MCF 10A (cell line): Measurements from ENCODE around the gene OR9Q1. TPM values are rescaled to one million over a fixed set of nuclear protein-coding genes. Genes with fewer than 3 reads are reported as not detected.

Experiments used
- Bru-seq: library from RNA; stranded (reverse); fragments of 400-500 nt; gene quantifications from one replicate; lab custom pipeline; 2021; lab: Mats Ljungman, UMichigan
- BruChase-seq, 2 experiments: library from RNA; stranded (reverse); fragments of 400-500 nt; gene quantifications; one replicate each; lab custom pipeline; 2021; lab: Mats Ljungman, UMichigan
- BruUV-seq: library from RNA; stranded (reverse); fragments of 400-500 nt; replicated peaks from 2 replicates; lab custom pipeline; 2021; lab: Mats Ljungman, UMichigan
- CTCF ChIA-PET: fragments of 300-600 bp; sonication (Branson Sonifier 250); formaldehyde crosslinking; extraction: SDS; loops from one replicate; lab custom pipeline; 2021; ENCODE audit warnings: antibody characterized with exemption, inconsistent platforms; lab: Yijun Ruan, JAX
- POLR2A ChIA-PET: fragments of 300-600, 350-650 bp; sonication (Branson Sonifier 250); formaldehyde crosslinking; extraction: SDS; loops from one replicate; lab custom pipeline; 2020; ENCODE audit warnings: antibody characterized with exemption, inconsistent platforms; lab: Yijun Ruan, JAX
- DNase-seq: peaks from one replicate; pipeline ENCODE4 v3.0.0-alpha.2; 2018; ENCODE audit not compliant: unreplicated experiment
- H3K27ac Mint-ChIP-seq: one replicate; pipeline ENCODE4 v1.8.0; 2022; ENCODE audit warnings: mild to moderate bottlenecking, low read depth, mixed read lengths; ENCODE audit not compliant: unreplicated experiment
- H3K27me3 Mint-ChIP-seq: one replicate; pipeline ENCODE4 v1.8.0; 2022; ENCODE audit warnings: mixed read lengths; ENCODE audit not compliant: insufficient read depth, unreplicated experiment
- H3K36me3 Mint-ChIP-seq: one replicate; pipeline ENCODE4 v1.8.0; 2022; ENCODE audit warnings: mild to moderate bottlenecking, moderate library complexity, mixed read lengths; ENCODE audit not compliant: insufficient read depth, unreplicated experiment
- H3K4me1 Mint-ChIP-seq: one replicate; pipeline ENCODE4 v1.8.0; 2022; ENCODE audit warnings: mixed read lengths; ENCODE audit not compliant: insufficient read depth, unreplicated experiment
- H3K4me3 Mint-ChIP-seq: one replicate; pipeline ENCODE4 v1.8.0; 2022; ENCODE audit warnings: mild to moderate bottlenecking, moderate library complexity, mixed read lengths; ENCODE audit not compliant: unreplicated experiment
- H3K9me3 Mint-ChIP-seq: one replicate; pipeline ENCODE4 v1.8.0; 2022; ENCODE audit warnings: mixed read lengths; ENCODE audit not compliant: unreplicated experiment
- CTCF ChIP-seq: fragments of 200-600 bp; IDR thresholded peaks from one replicate; pipeline ENCODE4 v1.8.0; 2022; ENCODE audit warnings: antibody characterized with exemption, mild to moderate bottlenecking; ENCODE audit not compliant: unreplicated experiment
- intact Hi-C: fragments of 100-400 bp; cut with micrococcal nuclease; formaldehyde crosslinking; loops from 2 replicates; pipeline ENCODE4 v1.14.1; 2022
- long read RNA-seq: library from polyadenylated mRNA; stranded (forward); transcript quantifications from one replicate; pipeline ENCODE4 v2.0.0, GENCODE V29; 2022
- total RNA-seq: library from RNA; stranded (reverse); gene quantifications from 2 replicates; pipeline ENCODE4 v1.2.3, GENCODE V29; 2022

Gene OR9Q1
- total RNA-seq (not detected in 2 replicates), Bru-seq, nascent RNA (percentile 6 among the genes with signal in this experiment), BruChase-seq, experiment 1, labeled RNA remaining after a 6-hour chase (percentile 3 among the genes with signal in this experiment), BruChase-seq, experiment 2, labeled RNA remaining after a 2-hour chase (percentile 8 among the genes with signal in this experiment)
- long read RNA-seq: 0 reads

DNA sequence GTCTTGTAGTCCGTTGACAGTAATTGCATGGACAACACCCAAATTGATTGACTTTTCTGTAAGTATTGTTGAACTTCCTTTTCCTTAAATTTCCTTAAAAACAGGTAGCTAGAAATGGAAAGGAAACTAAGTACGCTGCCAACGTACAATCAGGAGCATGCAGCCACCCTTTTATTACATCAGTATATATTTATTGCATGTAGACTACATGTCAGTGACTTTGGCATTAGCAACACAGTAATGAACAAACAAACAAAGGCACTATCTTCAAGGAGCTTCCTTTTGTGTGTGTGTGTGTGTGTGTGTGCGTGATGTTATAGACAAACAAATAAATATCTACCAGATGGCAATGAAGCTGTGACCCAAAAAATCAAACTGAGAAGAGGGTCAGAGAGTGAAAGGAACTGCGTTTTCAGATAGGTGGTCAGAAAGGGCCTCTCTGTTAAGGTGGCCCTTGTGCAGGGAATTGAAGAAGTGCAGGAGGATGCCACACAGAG lies at the start of gene OR9Q1:
Gene OR9Q1, plus strand, starts transcription at position 447 of the 497 bp plus-strand sequence. CDS start 155,564 bp downstream, outside the sequence.
- Mint-ChIP-seq H3K27ac (no peak within 1 kb of the TSS), H3K4me3 (no peak within 1 kb of the TSS), H3K27me3 (no peaks in the 10 kb centered on the region), H3K36me3 (no peaks in the 10 kb centered on the region), H3K9me3 (no peaks in the 10 kb centered on the region), H3K4me1 (peaks cover 12% of the 10 kb centered on the region)
- POLR2A ChIA-PET: no interaction called here
- BruUV-seq: no TSS peak
- CTCF ChIA-PET: interaction anchor here (0.5 kb wide), 1 partner anchor 165 kb away, joined by 3 read pairs; no protein-coding TSS in a partner anchor
- TF ChIP-seq CTCF: no peak
- intact Hi-C loops: no loop called here
- no peak for DNase-seq

- CTCF ChIA-PET: no interaction called here
- no peak overlapping the region for H3K27ac Mint-ChIP-seq
- no peaks in the 10 kb centered on the region for H3K36me3 Mint-ChIP-seq
- intact Hi-C loops: no loop called here
- H3K27me3 Mint-ChIP-seq: no peaks in the 10 kb centered on the region
- no peak overlapping the region for H3K4me3 Mint-ChIP-seq
- no peak for DNase-seq
- TF ChIP-seq CTCF: no peak
- no TSS peak for BruUV-seq
- H3K4me1 Mint-ChIP-seq: peaks cover 6% of the 10 kb centered on the region
- POLR2A ChIA-PET: no interaction called here
- no peaks in the 10 kb centered on the region for H3K9me3 Mint-ChIP-seq
Observed at GRCh38 chr11:57974132-57974531, 49.5 kb upstream of the OR9Q1 start.

DNA sequence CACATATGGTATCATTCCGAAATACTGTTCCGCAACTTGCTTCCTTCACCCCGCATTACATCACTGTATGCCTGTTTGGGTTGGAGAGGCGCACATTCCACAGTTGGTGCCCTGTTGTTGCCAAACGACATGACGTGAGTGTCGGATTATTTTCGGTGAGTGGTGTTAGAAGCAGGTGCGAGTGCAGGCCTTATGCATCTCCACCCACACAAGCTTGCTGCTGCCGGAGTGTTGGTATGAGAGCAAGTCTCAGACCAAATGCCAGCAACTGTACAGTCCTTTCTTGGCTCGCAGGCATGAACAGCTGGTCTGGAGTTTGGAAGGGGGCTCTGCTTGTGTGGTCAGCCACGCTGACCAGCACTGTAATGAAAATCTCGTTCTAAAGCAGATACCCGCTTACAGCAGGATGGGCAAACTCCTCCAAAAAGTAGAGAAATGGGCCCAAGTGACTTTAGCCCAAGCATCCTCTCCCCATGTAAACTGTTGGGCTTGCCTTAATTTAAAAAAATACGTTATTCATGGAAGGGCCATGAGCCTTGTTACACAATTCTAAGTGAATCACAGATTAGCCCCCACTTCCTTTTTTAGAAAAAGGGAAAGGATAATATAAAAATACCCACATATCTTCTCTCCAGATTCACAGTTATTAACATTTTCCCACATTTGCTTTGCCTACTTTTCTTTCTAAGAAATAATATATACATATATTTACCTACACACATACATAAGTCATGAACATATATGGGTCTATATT lies 48.7 kb upstream of the OR9Q1 start:
- intact Hi-C loops: no loop called here
- Mint-ChIP-seq H3K4me1 (peaks cover 12% of the 10 kb centered on the region), H3K9me3 (no peaks in the 10 kb centered on the region), H3K27me3 (no peaks in the 10 kb centered on the region), H3K36me3 (no peaks in the 10 kb centered on the region), H3K27ac (no peak overlapping the region), H3K4me3 (peak overlapping the region; percentile 1)
- peak; percentile 22 for DNase-seq
- BruUV-seq: no TSS peak
- ChIA-PET CTCF (no interaction called here), POLR2A (no interaction called here)
- no peak for TF ChIP-seq CTCF

GRCh38 chr11:57977709-57978108 lies 46.0 kb upstream of the OR9Q1 start:
- Mint-ChIP-seq H3K4me1 (peaks cover 20% of the 10 kb centered on the region), H3K27me3 (no peaks in the 10 kb centered on the region), H3K27ac (no peak overlapping the region), H3K9me3 (no peaks in the 10 kb centered on the region), H3K36me3 (no peaks in the 10 kb centered on the region), H3K4me3 (no peak overlapping the region)
- DNase-seq: no peak
- CTCF ChIA-PET: no interaction called here
- TF ChIP-seq CTCF: no peak
- no TSS peak for BruUV-seq
- POLR2A ChIA-PET: no interaction called here
- intact Hi-C loops: no loop called here
